Endometrial microvascular endothelial cells (primary cell): ENCODE measurements around the gene ARHGAP10. TPM values are rescaled to one million over a fixed set of nuclear protein-coding genes. Genes with fewer than 3 reads are reported as not detected.

Experiments
- in situ Hi-C: cut with HindIII; loops from 2 replicates; pipeline ENCODE4 v1.10.0; 2017; ENCODE audit warnings: low sequenced_read_pairs, low pct_unique_long_range_greater_than_20kb; ENCODE audit errors: inconsistent ontology term
- total RNA-seq: library from RNA; depleted of rRNA; stranded (reverse); fragments of >200 nt; gene quantifications from one replicate; pipeline ENCODE4 v1.2.3, GENCODE V29; 2015; ENCODE audit errors: inconsistent ontology term

The ARHGAP10 gene
- total RNA-seq, 1 donor from 2014 or later = 28.1 TPM

GRCh38 chr4:147761218-147761883 lies 29.5 kb downstream of the ARHGAP10 start:
- in situ Hi-C loops = no loop called here

DNA sequence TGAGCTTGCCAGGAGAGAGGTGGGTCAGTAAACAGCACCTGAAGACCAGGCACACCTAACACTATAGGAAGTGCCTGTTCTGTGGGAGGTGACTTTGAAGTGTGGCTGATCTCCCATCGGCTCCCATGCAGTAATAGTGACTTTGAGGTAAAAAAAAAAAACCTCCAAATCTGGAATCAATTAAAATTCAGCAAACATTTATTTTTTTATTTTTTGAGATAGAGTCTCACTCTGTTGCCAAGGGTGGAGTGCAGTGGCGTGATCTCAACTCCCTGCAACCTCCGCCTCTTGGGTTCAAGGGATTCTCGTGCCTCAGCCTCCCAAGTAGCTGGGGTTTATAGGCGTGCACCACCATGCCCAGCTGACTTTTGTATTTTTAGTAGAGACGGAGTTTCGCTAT lies 32.4 kb downstream of the ARHGAP10 start:
- in situ Hi-C loops = no loop called here

DNA sequence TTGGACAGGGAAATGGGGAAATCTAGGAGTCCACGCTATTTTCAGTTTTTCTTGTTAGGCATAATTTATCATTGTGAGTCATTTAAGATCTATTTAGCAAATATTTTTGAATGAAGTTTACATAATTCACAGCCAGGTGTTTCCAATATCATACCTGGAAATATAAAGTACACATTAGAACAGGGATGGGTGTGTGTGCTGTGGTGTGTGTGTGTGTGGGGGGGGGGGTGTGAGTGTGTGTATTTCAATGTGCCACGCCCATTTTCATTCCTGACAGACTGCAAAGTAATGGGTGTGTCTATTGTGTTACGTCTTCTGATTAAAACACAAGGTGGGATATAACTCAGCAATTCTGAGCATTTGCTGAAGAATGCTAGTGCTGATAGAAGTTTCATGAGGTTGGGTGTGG lies 33.2 kb downstream of the ARHGAP10 start:
- in situ Hi-C loops = no loop called here

- in situ Hi-C loops = no loop called here
Measured at GRCh38 chr4:147768113-147768512, 36.2 kb downstream of the ARHGAP10 start.

- in situ Hi-C loops = no loop called here
Measured at GRCh38 chr4:147769386-147769785, 37.5 kb downstream of the ARHGAP10 start.

DNA sequence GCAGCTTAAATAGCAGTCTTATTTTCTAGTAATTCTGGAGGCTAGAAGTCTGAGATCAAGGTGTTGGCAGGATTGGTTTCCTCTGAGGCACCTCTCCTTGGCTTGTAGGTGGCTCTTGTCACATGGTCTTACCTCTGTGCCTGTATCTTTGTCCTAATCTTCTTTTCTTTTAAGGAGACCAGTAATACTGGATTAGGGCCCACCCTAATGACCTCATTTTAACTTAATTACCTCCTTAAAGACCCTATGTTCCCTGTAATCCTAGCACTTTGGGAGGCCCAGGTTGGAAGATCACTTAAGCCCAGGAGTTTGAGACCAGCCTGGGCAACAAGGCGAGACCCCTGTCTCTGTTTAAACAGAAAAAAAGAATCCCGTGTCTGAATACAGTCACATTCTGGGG lies 38.9 kb downstream of the ARHGAP10 start:
- in situ Hi-C loops = no loop called here

DNA sequence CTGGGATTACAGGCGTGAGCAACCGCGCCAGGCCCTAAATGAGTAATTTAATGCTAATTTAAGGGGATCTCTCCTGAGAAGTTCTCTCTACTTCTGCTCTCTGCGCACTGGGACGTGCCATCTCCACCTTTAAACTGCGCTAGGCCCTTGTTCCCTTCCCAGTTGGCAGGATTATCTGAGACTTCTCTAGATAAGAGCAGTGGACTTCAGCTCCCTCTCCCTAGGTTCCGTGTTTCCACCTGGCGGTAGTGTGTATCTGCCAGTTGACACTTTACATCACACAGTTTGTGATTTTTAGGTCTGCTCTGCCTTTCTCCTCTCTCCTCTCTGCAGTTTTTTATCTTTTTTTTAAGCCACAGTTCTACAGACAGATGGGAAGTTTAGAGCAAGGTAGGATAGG lies 40.2 kb downstream of the ARHGAP10 start:
- in situ Hi-C loops = no loop called here

DNA sequence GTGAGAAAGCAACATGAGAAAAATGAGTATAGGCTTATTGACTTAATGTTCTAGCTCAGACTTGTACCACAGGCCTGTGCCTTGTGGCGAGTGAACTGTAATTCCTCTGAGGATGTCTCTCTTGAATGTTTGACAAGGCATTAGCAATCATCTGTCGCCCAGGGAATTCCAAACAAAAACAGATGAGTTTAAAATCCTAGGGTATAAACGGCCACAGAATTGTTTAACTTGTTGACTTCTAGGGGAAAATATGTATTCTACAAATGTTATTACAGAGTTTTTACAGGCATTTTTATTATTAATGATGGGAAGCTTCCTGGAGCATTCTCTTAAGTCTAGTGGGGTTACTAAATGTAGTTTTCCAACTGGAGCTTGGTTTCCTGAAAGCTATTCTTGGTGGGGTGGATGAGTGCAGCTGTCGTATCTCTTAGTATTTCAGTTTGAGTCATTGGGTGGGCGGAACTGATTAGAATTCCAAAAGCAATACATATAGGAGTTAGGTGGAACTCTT lies 40.6 kb downstream of the ARHGAP10 start:
- in situ Hi-C loops = no loop called here

DNA sequence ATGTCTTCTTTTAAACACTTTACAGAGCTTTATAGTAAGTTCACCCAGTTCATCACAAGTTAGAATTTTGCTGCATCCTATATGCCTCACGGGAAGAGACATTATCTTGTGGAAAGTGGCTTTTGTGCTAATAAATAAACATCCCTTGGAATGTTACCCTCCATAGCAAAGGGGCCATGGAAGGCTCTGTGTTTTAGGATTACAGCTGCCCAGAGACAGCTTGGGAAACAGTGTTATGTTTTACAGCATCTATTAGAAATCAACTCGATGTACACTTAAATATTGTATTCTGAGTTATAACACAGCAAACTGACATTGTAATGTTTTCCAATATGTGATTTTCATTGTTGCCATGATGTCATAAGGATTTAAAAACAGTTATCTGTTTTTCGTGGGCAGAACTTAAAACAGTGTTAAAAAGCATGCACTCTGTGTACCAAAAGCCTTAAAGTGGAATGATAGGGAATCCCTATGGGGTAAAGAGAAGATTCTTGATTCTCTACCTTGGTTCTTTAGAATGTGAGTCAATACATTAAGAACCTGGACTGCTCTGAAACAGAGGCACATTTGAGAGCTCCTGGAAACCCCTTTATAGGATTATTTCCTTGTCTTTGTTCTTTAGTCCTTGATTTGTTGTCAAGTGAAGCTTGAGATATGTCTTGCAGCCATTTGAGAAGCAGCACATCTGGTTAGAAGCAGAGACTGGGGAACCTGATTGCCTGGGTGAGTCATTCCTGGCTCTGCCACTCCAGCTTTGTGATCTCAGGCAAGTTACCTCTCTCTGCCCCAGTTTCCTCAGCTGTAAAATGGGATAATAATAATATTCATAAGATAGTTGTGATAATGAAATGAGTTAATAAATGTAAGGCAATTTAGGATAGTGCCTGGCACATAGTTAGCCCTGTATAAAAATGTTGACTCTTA lies 41.6 kb downstream of the ARHGAP10 start:
- in situ Hi-C loops = no loop called here

- in situ Hi-C loops = no loop called here
Measured at GRCh38 chr4:147776716-147777115, 44.8 kb downstream of the ARHGAP10 start.

GRCh38 chr4:147777456-147778091 lies 45.7 kb downstream of the ARHGAP10 start:
- in situ Hi-C loops = no loop called here

DNA sequence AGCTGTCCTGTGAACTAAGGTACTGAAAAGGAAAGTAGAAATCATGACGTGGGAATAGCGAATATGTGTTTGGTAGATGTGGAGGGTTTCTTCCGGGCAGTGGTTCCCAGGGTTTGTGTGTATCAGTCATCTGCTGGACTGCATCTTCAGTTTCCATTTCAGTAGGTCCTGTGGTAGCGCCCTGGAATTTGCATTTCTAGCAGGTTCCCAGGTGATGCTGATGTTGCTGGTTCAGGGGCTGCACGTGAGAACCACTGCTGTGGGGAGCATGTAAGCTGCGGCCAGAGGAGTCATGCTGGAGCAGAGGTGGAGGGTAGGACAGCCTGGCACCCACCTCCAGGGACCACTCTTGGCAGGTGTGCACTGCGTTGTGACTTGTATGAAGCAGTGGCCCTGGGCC lies 47.1 kb downstream of the ARHGAP10 start:
- in situ Hi-C loops = no loop called here

- in situ Hi-C loops = no loop called here
Measured at GRCh38 chr4:147779451-147779850, 47.6 kb downstream of the ARHGAP10 start.

GRCh38 chr4:147780137-147780777 lies 48.4 kb downstream of the ARHGAP10 start:
- in situ Hi-C loops = no loop called here

DNA sequence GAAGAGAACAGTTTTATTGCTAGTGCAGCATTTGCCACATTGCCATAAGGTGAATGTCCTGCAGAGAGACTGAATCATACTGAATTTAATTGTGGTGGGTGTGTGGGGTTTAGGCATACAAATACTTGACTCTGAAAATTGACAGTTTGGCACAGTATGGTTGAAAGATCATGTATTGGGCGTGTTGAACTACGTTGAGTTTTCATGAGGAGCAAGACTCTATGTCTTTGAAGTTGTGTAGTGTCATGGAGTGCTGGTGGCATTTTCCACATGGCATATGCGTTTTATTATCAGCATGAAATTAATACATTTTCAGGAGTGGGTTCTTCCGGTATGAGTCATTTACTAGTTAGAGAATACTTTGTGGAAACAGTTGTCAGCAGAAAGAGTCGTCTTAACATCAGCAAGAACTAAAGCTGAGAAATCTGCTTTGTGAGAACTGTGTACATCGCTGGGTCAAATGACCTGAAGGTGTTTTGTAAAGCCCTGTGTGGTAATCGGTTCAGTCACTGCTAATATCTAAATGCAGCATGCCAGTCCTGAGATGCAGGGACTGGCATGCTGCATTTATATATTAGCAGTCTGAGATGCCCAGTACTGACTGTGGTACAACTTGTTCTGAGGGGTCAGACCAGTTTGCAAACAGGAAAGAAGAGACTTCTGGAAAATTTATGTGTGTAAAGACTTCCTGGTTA lies 50.3 kb downstream of the ARHGAP10 start:
- in situ Hi-C loops = no loop called here

DNA sequence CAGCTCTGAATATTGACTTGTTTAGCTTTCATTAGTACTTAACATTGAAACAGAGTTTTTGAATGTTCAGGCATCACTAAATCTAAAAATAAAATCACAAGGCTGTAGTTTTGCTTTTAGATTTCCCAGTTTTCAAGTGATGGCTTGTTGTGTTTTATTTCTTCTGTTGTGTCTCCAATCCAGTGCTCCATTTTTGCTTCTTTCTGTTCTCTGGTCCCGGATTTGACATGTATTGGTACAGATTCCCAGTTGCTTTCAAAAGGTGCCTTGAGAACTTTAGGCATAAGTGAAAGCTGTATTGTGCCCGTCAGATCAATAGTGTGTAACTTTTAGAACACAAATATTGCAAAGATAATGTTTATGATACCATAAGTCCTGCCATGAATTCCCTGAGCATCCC lies 53.2 kb downstream of the ARHGAP10 start:
- in situ Hi-C loops = no loop called here

GRCh38 chr4:147786031-147786430 lies 54.1 kb downstream of the ARHGAP10 start:
- in situ Hi-C loops = no loop called here

DNA sequence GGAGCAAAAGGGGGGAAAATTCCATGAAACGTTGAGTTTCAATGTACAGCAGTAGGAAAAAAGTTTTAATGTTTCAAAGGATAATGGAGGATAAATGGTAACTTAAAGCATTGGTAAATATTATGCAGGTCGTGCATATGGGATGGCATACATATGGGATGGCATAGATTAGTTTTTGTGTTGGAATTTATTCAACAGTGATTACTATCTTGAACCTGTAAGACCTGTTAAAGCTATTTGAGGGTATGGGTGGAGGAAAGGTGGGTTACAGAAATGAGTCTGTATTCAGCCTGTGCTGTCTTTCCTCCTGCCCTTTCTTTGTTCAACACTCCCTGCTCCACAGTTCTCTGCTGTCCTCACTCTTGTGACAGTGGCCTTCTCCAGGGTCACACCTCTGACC lies 54.6 kb downstream of the ARHGAP10 start:
- in situ Hi-C loops = no loop called here

GRCh38 chr4:147787204-147787603 lies 55.3 kb downstream of the ARHGAP10 start:
- in situ Hi-C loops = no loop called here
